ENCODE results near the gene NFATC3.

Gene NFATC3

GRCh38 chr16:68273896-68274295, 188.7 kb downstream of the NFATC3 start:
- Histone ChIP-seq H3K4me3 (ENCODE audit: low read depth in 1 of 2, low read length in 2 of 2) (no peak overlapping the region), H3K9me3 (ENCODE audit: low read length) (no peaks in the 10 kb centered on the region), H3K27me3 (ENCODE audit: control insufficient read depth in 1 of 2, insufficient read depth in 2 of 2, low read length in 2 of 2) (no peaks in the 10 kb centered on the region), H3K27ac (ENCODE audit: low read depth, low read length) (no peak overlapping the region), H3K4me1 (ENCODE audit: insufficient read depth, low read length) (peaks cover 16% of the 10 kb centered on the region), H3K9ac (ENCODE audit: low read length) (no peak overlapping the region), H3K36me3 (ENCODE audit: insufficient read depth, low read length) (peaks cover 7% of the 10 kb centered on the region)

- Histone ChIP-seq H3K9me3 (ENCODE audit: low read length) (no peaks in the 10 kb centered on the region), H3K36me3 (ENCODE audit: insufficient read depth, low read length) (peaks cover 7% of the 10 kb centered on the region), H3K4me1 (ENCODE audit: insufficient read depth, low read length) (peaks cover 10% of the 10 kb centered on the region), H3K4me3 (ENCODE audit: low read depth in 1 of 2, low read length in 2 of 2) (no peak overlapping the region), H3K27ac (ENCODE audit: low read depth, low read length) (no peak overlapping the region), H3K9ac (ENCODE audit: low read length) (no peak overlapping the region), H3K27me3 (ENCODE audit: control insufficient read depth in 1 of 2, insufficient read depth in 2 of 2, low read length in 2 of 2) (no peaks in the 10 kb centered on the region)
These were observed 189.3 kb downstream of the NFATC3 start for GRCh38 chr16:68274441-68274840.

DNA sequence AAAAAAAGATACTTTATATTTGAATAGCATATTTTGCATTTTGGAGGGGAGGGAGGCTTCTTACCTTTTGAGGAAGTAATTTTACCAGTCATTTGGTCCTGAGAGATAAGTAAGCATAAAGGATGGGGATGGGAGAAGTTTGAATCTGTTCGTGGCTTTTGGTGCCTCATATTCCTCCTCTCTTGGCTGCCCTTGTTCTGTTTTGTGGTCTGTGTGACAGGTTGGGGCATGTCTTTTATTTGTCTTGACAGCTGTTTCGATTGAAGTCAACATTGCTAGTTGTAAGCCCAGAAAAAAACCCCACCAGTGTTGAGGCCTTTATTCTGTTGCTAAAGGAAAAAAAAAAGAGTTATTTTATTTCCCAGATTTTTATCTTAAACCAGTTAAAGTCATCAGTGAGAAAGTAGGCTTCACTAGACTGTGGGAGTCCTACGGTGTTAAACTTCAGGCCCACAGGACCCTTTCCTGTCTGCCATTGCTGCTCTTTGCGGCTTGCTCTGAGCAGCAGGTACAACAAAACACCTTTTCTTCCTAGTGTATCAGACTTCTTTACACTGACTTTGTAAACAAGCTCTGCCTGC, 190.5 kb downstream of the NFATC3 start:
- Histone ChIP-seq H3K27me3 (ENCODE audit: control insufficient read depth in 1 of 2, insufficient read depth in 2 of 2, low read length in 2 of 2) (no peaks in the 10 kb centered on the region), H3K4me3 (ENCODE audit: low read depth in 1 of 2, low read length in 2 of 2) (peak overlapping the region in 1 of 2 donors; percentile 28), H3K36me3 (ENCODE audit: insufficient read depth, low read length) (peaks cover 7% of the 10 kb centered on the region), H3K4me1 (ENCODE audit: insufficient read depth, low read length) (peaks cover 10% of the 10 kb centered on the region), H3K9me3 (ENCODE audit: low read length) (no peaks in the 10 kb centered on the region), H3K9ac (ENCODE audit: low read length) (no peak overlapping the region), H3K27ac (ENCODE audit: low read depth, low read length) (peak overlapping the region; percentile 8)

- H3K9ac ChIP-seq (ENCODE audit: low read length), result no peak overlapping the region
- H3K9me3 ChIP-seq (ENCODE audit: low read length), result no peaks in the 10 kb centered on the region
- H3K4me3 ChIP-seq (ENCODE audit: low read depth in 1 of 2, low read length in 2 of 2), result peak overlapping the region in 1 of 2 donors; percentile 28
- H3K27ac ChIP-seq (ENCODE audit: low read depth, low read length), result peak overlapping the region; percentile 8
- H3K27me3 ChIP-seq (ENCODE audit: control insufficient read depth in 1 of 2, insufficient read depth in 2 of 2, low read length in 2 of 2), result no peaks in the 10 kb centered on the region
- H3K36me3 ChIP-seq (ENCODE audit: insufficient read depth, low read length), result peaks cover 8% of the 10 kb centered on the region
- peaks cover 10% of the 10 kb centered on the region for H3K4me1 ChIP-seq (ENCODE audit: insufficient read depth, low read length)
These were observed 191.1 kb downstream of the NFATC3 start for GRCh38 chr16:68276223-68276622.
